Measurements from ENCODE around the gene DNAJB6.

DNA sequence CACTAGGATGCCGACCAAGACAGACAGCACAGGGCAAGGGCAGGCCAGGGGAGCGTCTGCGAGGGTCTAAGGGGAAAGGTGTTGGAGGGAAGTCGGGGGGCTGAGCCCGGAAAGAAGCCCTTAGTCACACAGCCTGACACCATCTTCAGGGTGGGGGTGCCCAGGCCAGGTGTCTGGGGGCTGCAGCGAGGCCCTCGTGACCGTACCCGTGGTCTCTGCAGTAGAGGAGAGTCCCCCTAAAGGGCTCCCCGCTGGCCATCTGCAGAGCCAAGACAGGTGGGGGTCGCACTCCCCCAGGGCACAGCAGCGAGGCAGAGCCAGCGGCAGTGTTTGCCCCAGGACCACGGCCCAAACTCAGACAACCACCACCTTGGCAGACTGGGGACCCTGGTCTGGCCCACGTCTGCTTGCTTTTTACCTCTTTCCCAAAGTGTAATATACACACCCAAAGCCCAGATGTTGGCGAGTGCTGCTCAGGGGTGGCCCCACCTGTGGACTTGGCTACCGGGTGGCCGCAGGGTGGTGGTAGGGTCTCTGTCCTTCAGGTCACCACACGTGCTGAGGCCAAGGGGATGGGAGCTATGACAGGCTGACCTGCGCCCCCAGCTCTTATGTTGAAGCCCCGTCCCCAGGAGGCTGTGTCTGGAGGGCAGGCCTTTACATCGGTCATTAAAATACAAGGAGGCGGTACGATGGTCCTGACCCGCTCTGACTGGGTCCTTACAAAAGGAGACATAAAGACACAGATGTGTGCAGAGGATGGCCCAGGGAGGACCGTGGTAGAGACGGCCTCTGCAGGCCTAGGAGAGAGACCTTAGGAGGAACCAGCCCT is 107.4 kb downstream of the DNAJB6 start:
- TF ChIP-seq POLR2A (IDR thresholded peaks at IDR 0.05) (no peak), CTCF (IDR thresholded peaks at IDR 0.05) (no peak), POLR2AphosphoS5 (IDR thresholded peaks at IDR 0.05) (no peak)
